ENCODE measurements around the gene DPYD.

DNA sequence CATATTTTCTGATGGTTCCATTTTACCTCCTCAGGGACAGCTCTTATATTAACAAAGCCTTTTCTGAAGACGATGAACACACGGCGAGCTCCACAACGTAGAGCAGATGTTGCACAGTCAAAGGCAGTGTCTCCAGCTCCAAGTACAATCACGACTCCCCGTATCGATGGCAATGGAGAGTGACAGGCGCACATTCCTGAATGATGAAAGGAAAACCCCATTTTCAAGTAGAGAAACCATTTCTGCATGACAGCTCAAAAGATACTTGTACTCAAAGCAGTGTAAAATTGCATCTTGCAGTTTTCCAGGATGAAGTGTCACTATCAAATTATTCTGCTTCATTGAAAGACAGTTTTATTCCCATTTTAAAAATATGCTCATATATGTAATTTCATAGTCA is 327.6 kb downstream of the DPYD start:
- TF ChIP-seq GATA1 (IDR thresholded peaks at IDR 0.05; ENCODE audit: low read depth, low read length) (no peak), POLR2A (IDR thresholded peaks at IDR 0.05; ENCODE audit: low read length) (no peak)
